CD8-positive, alpha-beta memory T cell (primary cell): ENCODE results near the gene TRIM17. TPM values are rescaled to one million over a fixed set of nuclear protein-coding genes. Genes with fewer than 3 reads are reported as not detected.

Experiments
- CTCF ChIA-PET: fragments of 350-600 bp; sonication (Branson Sonifier 250); formaldehyde crosslinking; loops from one replicate; lab custom pipeline; 2021; ENCODE audit warnings: antibody characterized with exemption; lab: Charles Lee
- POLR2A ChIA-PET: fragments of 350-600 bp; sonication (Branson Sonifier 250); formaldehyde crosslinking; loops from one replicate; lab custom pipeline; 2021; ENCODE audit warnings: antibody characterized with exemption; lab: Charles Lee
- DNase-seq, 5 donors: peaks; one replicate each; pipeline versions ENCODE4 v3.0.0 to v3.0.0-alpha.2; 2020 to 2022; ENCODE audit warnings: mixed read lengths in 1 of 5
- H3K27ac ChIP-seq: one replicate; pipeline ENCODE4 v1.7.0; 2013; ENCODE audit warnings: low read depth, mild to moderate bottlenecking, low read length, moderate library complexity
- H3K27me3 ChIP-seq: 2 replicates; pipeline ENCODE4 v1.7.0; 2013; ENCODE audit warnings: low read length, mild to moderate bottlenecking; ENCODE audit not compliant: insufficient read depth, poor library complexity, severe bottlenecking
- H3K36me3 ChIP-seq: 2 replicates; pipeline ENCODE4 v1.7.0; 2013; ENCODE audit warnings: mild to moderate bottlenecking, low read length, moderate library complexity; ENCODE audit not compliant: insufficient read depth
- H3K4me1 ChIP-seq: 2 replicates; pipeline ENCODE4 v1.7.0; 2013; ENCODE audit warnings: mild to moderate bottlenecking, low read length, moderate library complexity; ENCODE audit not compliant: insufficient read depth
- H3K4me3 ChIP-seq: 2 replicates; pipeline ENCODE4 v1.7.0; 2013; ENCODE audit warnings: mild to moderate bottlenecking, low read length
- H3K9me3 ChIP-seq: 2 replicates; pipeline ENCODE4 v1.7.0; 2013; ENCODE audit warnings: mild to moderate bottlenecking, low read length
- H3K27ac Mint-ChIP-seq, 8 donors: one replicate each; pipeline ENCODE4 v1.8.0; 2020 to 2021; ENCODE audit warnings: mixed read lengths in 8 of 8, mild to moderate bottlenecking in 6 of 8, inconsistent platforms in 3 of 8, moderate library complexity in 3 of 8
- H3K27me3 Mint-ChIP-seq, 2 donors: one replicate each; pipeline ENCODE4 v1.8.0; 2020 to 2021; ENCODE audit warnings: mixed read lengths in 2 of 2, mild to moderate bottlenecking in 1 of 2, moderate library complexity in 1 of 2
- H3K36me3 Mint-ChIP-seq, 3 donors: one replicate each; pipeline ENCODE4 v1.8.0; 2020 to 2021; ENCODE audit warnings: mixed read lengths in 3 of 3, inconsistent platforms in 1 of 3, mild to moderate bottlenecking in 1 of 3
- H3K4me1 Mint-ChIP-seq, 3 donors: one replicate each; pipeline ENCODE4 v1.8.0; 2020 to 2021; ENCODE audit warnings: mixed read lengths in 3 of 3, inconsistent platforms in 1 of 3, mild to moderate bottlenecking in 1 of 3
- H3K4me3 Mint-ChIP-seq, 7 donors: one replicate each; pipeline ENCODE4 v1.8.0; 2020 to 2021; ENCODE audit warnings: mixed read lengths in 7 of 7, mild to moderate bottlenecking in 6 of 7, moderate library complexity in 4 of 7, inconsistent platforms in 2 of 7
- H3K9me3 Mint-ChIP-seq, 5 donors: one replicate each; pipeline ENCODE4 v1.8.0; 2020 to 2022; ENCODE audit warnings: mixed read lengths in 5 of 5, mild to moderate bottlenecking in 3 of 5, moderate library complexity in 2 of 5, inconsistent platforms in 1 of 5
- polyA plus RNA-seq: library from polyadenylated mRNA; unstranded; fragments of 300-500 nt; fragmentation: Illumina TruSeq; gene quantifications from one replicate; pipeline ENCODE4 v1.2.3, GENCODE V29; 2021
- total RNA-seq, 2 experiments: library from RNA; stranded (reverse); gene quantifications; one replicate each; pipeline ENCODE4 v1.2.3, GENCODE V29; 2021

Gene TRIM17
- total and polyA plus RNA-seq, 3 experiments from 2014 or later, result 0.60 to 2.1 (median 1.8) TPM

- CTCF ChIA-PET, result interaction anchor here (1.4 kb wide), 1 partner anchor 9 kb away, joined by 4 read pairs; no protein-coding TSS in a partner anchor
Measured at GRCh38 chr1:228414511-228415211, 2.0 kb downstream of the TRIM17 start.

DNA sequence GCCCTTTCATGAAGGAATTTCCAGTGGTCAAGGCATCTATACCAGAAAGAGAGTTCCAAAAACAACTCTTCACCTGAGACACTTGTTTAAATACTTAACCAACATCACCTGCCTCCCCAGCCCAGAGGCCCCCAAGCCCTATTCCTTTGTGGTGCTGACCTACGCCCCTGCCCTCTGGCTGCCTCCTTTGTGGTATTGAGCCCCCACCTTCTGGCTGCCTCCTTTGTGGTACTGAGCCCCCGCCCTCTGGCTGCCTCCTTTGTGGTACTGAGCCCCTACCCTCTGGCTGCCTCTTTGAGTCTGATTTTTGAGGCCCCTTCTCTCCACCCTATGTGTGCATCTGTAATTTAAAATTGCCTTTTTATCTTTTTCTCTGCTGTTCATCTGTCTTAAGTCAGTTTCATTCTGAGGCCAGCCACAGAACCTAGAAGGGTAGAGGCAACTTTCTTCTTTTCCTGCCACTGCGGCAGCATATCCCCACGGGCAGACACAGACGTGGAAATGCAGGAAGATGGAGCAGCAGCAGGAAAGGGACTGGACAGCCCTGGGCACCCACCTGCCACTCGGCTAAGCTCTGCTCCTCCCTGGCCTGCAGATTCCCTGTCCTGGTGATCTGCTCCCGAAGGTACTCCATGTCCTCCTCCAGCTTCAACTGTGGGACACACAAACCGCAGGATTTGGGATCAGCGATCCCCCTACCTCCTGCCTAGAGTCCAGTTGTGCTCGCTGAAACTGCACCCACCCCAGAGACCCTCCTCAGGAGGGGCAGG, 3.2 kb downstream of the TRIM17 start:
- peaks cover 20 to 41% (median 23%) of the 10 kb centered on the region in 3 donors for H3K4me1 Mint-ChIP-seq
- Histone ChIP-seq H3K27me3 (no peaks in the 10 kb centered on the region), H3K9me3 (no peaks in the 10 kb centered on the region), H3K36me3 (no peaks in the 10 kb centered on the region), H3K4me3 (no peak overlapping the region), H3K4me1 (peaks cover 22% of the 10 kb centered on the region), H3K27ac (no peak overlapping the region)
- peaks cover 0 to 1% of the 10 kb centered on the region in 2 donors for H3K27me3 Mint-ChIP-seq
- CTCF ChIA-PET, result no interaction called here
- no peaks in the 10 kb centered on the region for H3K9me3 Mint-ChIP-seq
- H3K27ac Mint-ChIP-seq, result peak overlapping the region in 3 of 8 donors; percentile 15 to 34 (median 23)
- peak overlapping the region in 1 of 7 donors; percentile 78 for H3K4me3 Mint-ChIP-seq
- POLR2A ChIA-PET, result no interaction called here
- peaks cover 0 to 2% (median 0%) of the 10 kb centered on the region in 3 donors for H3K36me3 Mint-ChIP-seq
- DNase-seq, result no peak

More at GRCh38 chr1:228414511-228415211, 2.0 kb downstream of the TRIM17 start:
- Histone ChIP-seq H3K4me3 (no peak overlapping the region), H3K27ac (no peak overlapping the region), H3K9me3 (no peaks in the 10 kb centered on the region), H3K36me3 (no peaks in the 10 kb centered on the region), H3K27me3 (no peaks in the 10 kb centered on the region), H3K4me1 (peaks cover 20% of the 10 kb centered on the region)
- Mint-ChIP-seq H3K9me3 (no peaks in the 10 kb centered on the region), H3K36me3 (peaks cover 0 to 2% (median 0%) of the 10 kb centered on the region in 3 donors), H3K27ac (no peak overlapping the region), H3K4me3 (peak overlapping the region in 1 of 7 donors; percentile 25), H3K4me1 (peaks cover 17 to 30% (median 21%) of the 10 kb centered on the region in 3 donors), H3K27me3 (peaks cover 0 to 1% of the 10 kb centered on the region in 2 donors)
- no peak for DNase-seq
- POLR2A ChIA-PET, result interaction anchor here (0.6 kb wide), 1 partner anchor 10 kb away, joined by 3 read pairs; no protein-coding TSS in a partner anchor

GRCh38 chr1:228411548-228412430, 4.9 kb downstream of the TRIM17 start:
- H3K27ac ChIP-seq, result no peak overlapping the region
- peaks cover 24% of the 10 kb centered on the region for H3K4me1 ChIP-seq
- POLR2A ChIA-PET, result no interaction called here
- CTCF ChIA-PET, result interaction anchor here (0.8 kb wide), 2 partner anchors 9 to 75 kb away, joined by 3 read pairs; no protein-coding TSS in a partner anchor
- H3K36me3 Mint-ChIP-seq, result peaks cover 0 to 2% (median 0%) of the 10 kb centered on the region in 3 donors
- H3K27me3 ChIP-seq, result no peaks in the 10 kb centered on the region
- H3K4me3 ChIP-seq, result no peak overlapping the region
- peak overlapping the region in 1 of 7 donors; percentile 34 for H3K4me3 Mint-ChIP-seq
- no peaks in the 10 kb centered on the region for H3K9me3 ChIP-seq
- H3K9me3 Mint-ChIP-seq, result no peaks in the 10 kb centered on the region
- H3K36me3 ChIP-seq, result no peaks in the 10 kb centered on the region
- peaks cover 20 to 50% (median 34%) of the 10 kb centered on the region in 3 donors for H3K4me1 Mint-ChIP-seq
- H3K27me3 Mint-ChIP-seq, result peaks cover 0 to 2% of the 10 kb centered on the region in 2 donors
- DNase-seq, result no peak
- H3K27ac Mint-ChIP-seq, result peak overlapping the region in 2 of 8 donors; percentile 62 to 92

DNA sequence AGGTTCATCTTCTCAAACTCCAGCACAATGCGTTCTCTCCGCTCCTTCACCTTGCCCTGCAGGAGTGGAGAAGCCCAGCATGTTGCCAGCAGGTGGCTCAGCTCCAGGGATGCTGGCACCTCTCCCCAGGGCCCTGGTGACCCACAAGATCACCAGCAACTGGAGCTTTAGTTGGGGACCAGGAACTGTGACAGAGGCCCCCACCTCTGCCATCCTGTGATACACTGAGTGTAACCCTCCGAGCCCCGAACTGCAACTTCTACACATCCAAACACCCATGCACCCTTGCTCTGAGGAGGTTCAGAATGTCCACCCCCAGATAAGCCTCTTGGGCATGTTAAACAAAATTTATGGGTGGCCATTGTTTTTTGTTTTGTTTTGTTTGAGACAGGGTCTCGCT, 5.5 kb downstream of the TRIM17 start:
- H3K27ac ChIP-seq, result no peak overlapping the region
- ChIA-PET POLR2A (no interaction called here), CTCF (interaction anchor here (0.8 kb wide), 1 partner anchor 10 kb away, joined by 3 read pairs; no protein-coding TSS in a partner anchor)
- peak overlapping the region in 1 of 8 donors; percentile 62 for H3K27ac Mint-ChIP-seq
- peaks cover 0 to 3% of the 10 kb centered on the region in 2 donors for H3K27me3 Mint-ChIP-seq
- no peaks in the 10 kb centered on the region for H3K9me3 ChIP-seq
- no peak overlapping the region for H3K4me3 ChIP-seq
- H3K4me3 Mint-ChIP-seq, result peak overlapping the region in 2 of 7 donors; percentile 34 to 65
- H3K4me1 Mint-ChIP-seq, result peaks cover 19 to 47% (median 34%) of the 10 kb centered on the region in 3 donors
- DNase-seq, result no peak
- H3K27me3 ChIP-seq, result no peaks in the 10 kb centered on the region
- peaks cover 0 to 6% (median 0%) of the 10 kb centered on the region in 3 donors for H3K36me3 Mint-ChIP-seq
- no peaks in the 10 kb centered on the region for H3K36me3 ChIP-seq
- no peaks in the 10 kb centered on the region for H3K9me3 Mint-ChIP-seq
- H3K4me1 ChIP-seq, result peaks cover 24% of the 10 kb centered on the region

DNA sequence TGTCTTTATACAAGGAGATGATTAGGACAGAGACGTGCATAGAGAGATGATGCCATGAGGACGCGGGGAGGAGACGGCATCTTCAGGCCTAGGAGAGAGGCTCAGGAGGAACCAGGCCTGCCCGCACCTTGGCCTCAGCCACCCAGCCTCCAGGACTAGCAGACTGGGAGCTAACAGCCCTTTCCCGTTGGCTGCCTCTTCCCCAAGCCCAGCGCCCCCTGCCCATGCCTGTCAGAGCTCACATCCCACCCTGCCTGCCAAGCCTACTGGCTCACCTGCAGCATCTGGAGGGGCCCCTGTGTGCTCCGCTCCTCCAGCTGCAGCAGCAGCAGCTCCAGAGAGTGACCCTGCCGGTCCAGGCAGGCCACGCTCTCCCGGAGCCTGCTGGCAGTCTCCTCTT, 6.0 kb downstream of the TRIM17 start:
- Histone ChIP-seq H3K27me3 (no peaks in the 10 kb centered on the region), H3K27ac (no peak overlapping the region), H3K36me3 (no peaks in the 10 kb centered on the region), H3K9me3 (no peaks in the 10 kb centered on the region), H3K4me1 (peaks cover 20% of the 10 kb centered on the region), H3K4me3 (no peak overlapping the region)
- H3K4me1 Mint-ChIP-seq, result peaks cover 16 to 45% (median 32%) of the 10 kb centered on the region in 3 donors
- CTCF ChIA-PET, result interaction anchor here (0.8 kb wide), 1 partner anchor 10 kb away, joined by 3 read pairs; no protein-coding TSS in a partner anchor
- H3K36me3 Mint-ChIP-seq, result peaks cover 0 to 8% (median 0%) of the 10 kb centered on the region in 3 donors
- peaks cover 0 to 3% of the 10 kb centered on the region in 2 donors for H3K27me3 Mint-ChIP-seq
- DNase-seq, result no peak
- H3K4me3 Mint-ChIP-seq, result peak overlapping the region in 2 of 7 donors; percentile 65 to 67
- no peaks in the 10 kb centered on the region for H3K9me3 Mint-ChIP-seq
- peak overlapping the region in 2 of 8 donors; percentile 62 to 77 for H3K27ac Mint-ChIP-seq
- POLR2A ChIA-PET, result no interaction called here

DNA sequence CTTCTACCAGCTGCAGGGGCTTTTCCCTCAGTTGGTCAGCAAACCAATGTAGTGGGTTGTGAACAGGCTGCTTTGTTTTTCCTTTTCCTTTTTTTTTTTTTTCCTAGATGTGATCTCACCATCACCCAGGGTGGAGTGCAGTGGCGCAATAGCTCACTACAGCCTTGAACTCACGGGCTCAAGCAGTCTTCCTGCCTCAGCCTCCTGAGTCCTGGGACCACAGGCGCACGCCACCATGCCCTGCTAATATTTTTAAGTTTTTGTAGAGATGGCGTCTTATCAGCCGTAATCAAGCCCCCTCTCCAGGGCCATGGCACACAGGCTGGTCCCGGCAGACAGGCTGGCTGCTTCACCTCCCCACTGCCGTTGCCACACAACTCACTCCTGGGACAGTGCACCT, 6.6 kb downstream of the TRIM17 start:
- H3K36me3 ChIP-seq, result no peaks in the 10 kb centered on the region
- H3K4me1 Mint-ChIP-seq, result peaks cover 17 to 46% (median 32%) of the 10 kb centered on the region in 3 donors
- no peak for DNase-seq
- H3K4me3 ChIP-seq, result no peak overlapping the region
- H3K27ac Mint-ChIP-seq, result peak overlapping the region in 1 of 8 donors; percentile 56
- POLR2A ChIA-PET, result no interaction called here
- peak overlapping the region in 1 of 7 donors; percentile 67 for H3K4me3 Mint-ChIP-seq
- H3K4me1 ChIP-seq, result peaks cover 23% of the 10 kb centered on the region
- H3K27me3 ChIP-seq, result no peaks in the 10 kb centered on the region
- peaks cover 0 to 5% of the 10 kb centered on the region in 2 donors for H3K27me3 Mint-ChIP-seq
- no peaks in the 10 kb centered on the region for H3K9me3 Mint-ChIP-seq
- H3K9me3 ChIP-seq, result no peaks in the 10 kb centered on the region
- H3K36me3 Mint-ChIP-seq, result peaks cover 0 to 11% (median 0%) of the 10 kb centered on the region in 3 donors
- CTCF ChIA-PET, result no interaction called here
- no peak overlapping the region for H3K27ac ChIP-seq
